ENCODE measurements around the gene TRABD2A.
"Not testable (repeated sequence)": the region's sequence is repeated elsewhere in the genome, so short reads cannot be mapped to it uniquely, and the experiment has no call there.

The TRABD2A gene

DNA sequence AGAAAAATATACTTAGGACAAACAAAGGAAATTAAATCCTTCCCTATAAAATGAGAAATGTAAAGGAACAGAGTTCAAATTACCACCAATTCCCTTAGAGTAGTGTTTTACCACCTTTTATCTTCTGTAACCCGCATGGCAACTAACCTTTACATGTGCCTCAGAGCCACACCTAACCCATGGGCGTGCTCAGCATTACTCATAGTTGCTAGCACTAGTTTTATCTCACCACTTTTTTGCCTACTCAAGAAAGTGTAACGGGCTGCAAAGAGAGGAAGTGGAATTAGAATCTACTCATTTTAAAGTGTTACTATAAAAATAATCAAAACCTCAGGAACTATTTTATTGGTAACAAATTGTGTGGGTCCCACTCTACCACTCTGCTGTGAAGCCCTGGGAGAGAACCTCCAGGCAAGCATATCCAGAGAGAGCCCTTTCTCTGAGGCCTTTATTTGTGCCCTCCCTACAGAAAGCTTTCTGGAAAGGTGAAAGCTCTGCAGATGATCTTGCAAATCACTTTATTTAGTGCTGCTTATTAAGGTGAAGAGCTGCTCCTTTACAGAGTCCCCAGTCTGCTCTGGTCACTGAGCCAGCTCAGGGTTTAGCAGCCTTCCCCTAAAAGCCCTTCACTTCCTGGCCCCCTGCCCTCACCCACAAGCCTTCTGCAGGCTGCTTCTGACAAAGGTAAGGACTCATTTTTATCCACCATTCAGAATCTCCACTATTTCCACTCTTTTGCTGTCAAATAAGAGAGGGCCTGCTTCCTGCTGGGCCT lies 98.8 kb downstream of the TRABD2A start:
- no peak for DNase-seq (ENCODE audit: low read depth, low spot score)

DNA sequence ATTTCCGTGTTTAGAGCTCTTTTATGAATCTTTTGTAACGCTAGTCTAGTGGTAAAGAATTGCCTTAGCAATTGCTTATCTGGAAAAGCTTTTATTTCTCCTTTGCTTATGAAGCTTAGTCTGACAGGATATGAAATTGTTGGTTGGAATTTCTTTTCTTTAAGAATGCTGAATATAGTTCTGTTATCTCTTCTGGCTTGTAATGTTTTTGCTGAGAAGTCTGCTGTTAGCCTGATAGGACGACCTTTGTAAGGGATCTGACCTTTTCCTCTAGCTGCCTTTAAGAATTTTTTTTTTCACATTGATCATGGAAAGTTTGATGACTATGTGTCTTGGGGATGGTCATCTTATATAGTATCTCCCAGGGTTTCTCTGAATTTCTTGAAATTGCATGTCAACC lies 101.1 kb downstream of the TRABD2A start:
- no peak for DNase-seq (ENCODE audit: low read depth, low spot score)

DNA sequence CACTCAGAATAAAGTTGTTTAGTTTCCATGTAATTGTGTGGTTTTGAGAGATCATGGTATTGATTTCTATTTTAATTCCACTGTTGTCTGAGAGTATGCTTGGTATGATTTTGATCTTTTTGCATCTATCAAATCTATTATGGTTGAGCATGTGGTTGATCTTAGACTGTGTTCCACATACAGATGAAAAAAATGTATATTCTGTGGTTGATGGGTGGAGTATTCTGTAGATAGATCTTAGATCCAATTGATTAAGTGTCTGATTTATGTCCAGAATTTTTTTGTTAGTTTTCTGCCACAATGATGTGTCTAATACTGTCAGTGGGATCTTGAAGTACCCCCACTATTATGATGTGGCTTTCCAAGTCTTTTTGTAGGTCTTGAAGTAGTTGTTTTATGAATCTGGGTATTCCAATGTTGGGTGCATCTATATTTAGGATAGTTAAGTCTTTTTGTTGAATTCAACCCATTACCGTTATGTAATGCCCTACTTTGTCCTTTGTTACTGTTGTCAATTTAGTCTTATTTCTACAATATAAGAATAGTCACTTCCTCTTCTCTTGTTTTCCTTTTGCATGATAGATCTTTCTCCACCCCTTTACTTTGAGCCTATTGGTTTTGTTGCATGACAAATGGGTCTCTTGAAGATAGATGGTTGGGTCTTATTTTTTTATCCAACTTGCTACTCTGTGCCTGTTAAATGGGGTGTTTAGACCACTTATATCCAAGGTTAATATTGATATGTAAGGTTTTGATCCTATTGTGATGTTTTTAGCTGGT lies 101.8 kb downstream of the TRABD2A start:
- DNase-seq (ENCODE audit: low read depth, low spot score): no peak

DNA sequence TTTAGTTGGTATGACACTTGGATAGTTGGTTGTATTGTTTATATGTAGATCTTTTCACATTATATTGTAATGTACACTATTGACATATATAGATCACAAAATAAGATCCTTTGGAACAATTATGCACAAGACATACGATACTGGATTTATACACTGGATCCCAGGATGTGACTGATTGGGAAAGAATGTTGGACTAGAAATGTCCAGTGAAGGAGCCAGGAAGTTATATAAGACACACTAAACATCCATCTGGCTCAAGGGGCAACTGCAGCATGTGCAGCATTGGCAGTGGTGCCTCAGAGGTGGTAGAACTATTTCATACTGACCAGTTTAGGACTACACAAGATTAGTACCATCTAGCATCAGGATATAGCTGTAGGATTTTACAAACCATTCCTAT lies 104.9 kb downstream of the TRABD2A start:
- DNase-seq (ENCODE audit: low read depth, low spot score): no peak

DNA sequence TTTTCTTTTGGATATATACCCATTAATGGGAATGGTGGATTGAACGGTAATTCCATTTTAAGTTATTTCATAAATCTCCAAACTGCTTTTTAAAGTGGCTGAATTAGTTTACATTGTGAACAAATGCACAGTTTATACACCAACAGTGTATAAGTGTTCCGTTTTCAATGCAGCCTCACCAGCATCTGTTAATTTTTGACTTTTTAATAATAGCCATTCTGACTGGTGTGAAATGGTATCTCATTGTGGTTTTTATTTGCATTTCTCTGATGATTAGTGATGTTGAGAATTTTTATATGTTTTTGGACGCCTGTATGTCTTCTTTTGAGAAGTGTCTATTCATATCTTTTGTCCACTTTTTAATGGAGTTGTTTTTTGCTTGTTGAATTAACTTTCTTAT lies 107.3 kb downstream of the TRABD2A start:
- DNase-seq (ENCODE audit: low read depth, low spot score): not testable (repeated sequence)
